Measurements from ENCODE around the gene ISCA2.

Gene ISCA2

DNA sequence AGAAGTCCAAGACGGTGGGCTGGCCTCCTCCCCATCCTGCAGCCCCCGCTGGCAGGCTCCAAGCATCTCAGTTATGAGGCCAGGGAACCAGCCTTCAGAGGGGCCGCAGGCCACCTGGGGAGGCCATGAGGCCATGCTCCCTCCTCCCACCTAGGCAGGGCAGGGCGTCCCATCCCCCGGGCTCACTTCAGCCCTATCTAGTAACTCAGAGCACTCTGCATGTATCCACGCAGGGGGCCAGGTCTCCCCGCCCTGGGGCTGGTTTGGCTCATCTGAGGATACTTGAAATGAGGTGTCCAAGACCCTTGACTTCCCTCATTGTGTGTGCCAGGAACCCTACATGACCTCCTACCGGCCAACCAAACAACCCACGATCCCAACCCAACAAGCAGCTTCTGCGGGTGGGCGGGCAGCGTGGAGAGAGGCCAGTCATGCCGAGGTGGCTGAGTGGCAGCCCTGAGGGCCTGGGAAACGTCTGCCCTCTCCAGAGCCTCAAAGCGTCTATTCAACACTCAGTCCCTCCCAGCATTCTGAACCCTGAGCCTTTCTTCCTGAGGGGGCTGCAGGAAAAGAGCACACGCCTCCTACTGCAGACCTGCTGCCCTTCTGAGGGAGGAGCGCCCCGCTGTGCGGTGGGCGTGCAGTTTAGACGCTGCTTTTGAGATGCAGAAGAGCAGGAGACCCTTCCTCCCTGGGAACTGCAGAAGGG lies 16.8 kb downstream of the ISCA2 start:
- no peak overlapping the region for H3K4me3 ChIP-seq (ENCODE audit: low read length)
- H3K4me2 ChIP-seq (ENCODE audit: low read length) = peak overlapping the region; percentile 53
- peak overlapping the region; percentile 49 for H3K9ac ChIP-seq (ENCODE audit: low read depth, low read length)
- H3K9me3 ChIP-seq (replicated peaks; ENCODE audit: low read length) = no peaks in the 10 kb centered on the region
- H3K36me3 ChIP-seq (ENCODE audit: insufficient read depth, low read length) = peaks cover 94% of the 10 kb centered on the region
- peaks cover 48% of the 10 kb centered on the region for H3K4me1 ChIP-seq (ENCODE audit: control insufficient read depth, insufficient read depth, low read length)
- no peaks in the 10 kb centered on the region for H3K27me3 ChIP-seq (ENCODE audit: control insufficient read depth, insufficient read depth, low read length)

- H3K4me3 ChIP-seq (ENCODE audit: low read length) = peak overlapping the region; percentile 1
- H3K9ac ChIP-seq (ENCODE audit: low read depth, low read length) = peak overlapping the region; percentile 49
- no peaks in the 10 kb centered on the region for H3K27me3 ChIP-seq (ENCODE audit: control insufficient read depth, insufficient read depth, low read length)
- peaks cover 48% of the 10 kb centered on the region for H3K4me1 ChIP-seq (ENCODE audit: control insufficient read depth, insufficient read depth, low read length)
- peak overlapping the region; percentile 53 for H3K4me2 ChIP-seq (ENCODE audit: low read length)
- no peaks in the 10 kb centered on the region for H3K9me3 ChIP-seq (replicated peaks; ENCODE audit: low read length)
- peaks cover 94% of the 10 kb centered on the region for H3K36me3 ChIP-seq (ENCODE audit: insufficient read depth, low read length)
Observed at GRCh38 chr14:74510959-74511409, 17.4 kb downstream of the ISCA2 start.

DNA sequence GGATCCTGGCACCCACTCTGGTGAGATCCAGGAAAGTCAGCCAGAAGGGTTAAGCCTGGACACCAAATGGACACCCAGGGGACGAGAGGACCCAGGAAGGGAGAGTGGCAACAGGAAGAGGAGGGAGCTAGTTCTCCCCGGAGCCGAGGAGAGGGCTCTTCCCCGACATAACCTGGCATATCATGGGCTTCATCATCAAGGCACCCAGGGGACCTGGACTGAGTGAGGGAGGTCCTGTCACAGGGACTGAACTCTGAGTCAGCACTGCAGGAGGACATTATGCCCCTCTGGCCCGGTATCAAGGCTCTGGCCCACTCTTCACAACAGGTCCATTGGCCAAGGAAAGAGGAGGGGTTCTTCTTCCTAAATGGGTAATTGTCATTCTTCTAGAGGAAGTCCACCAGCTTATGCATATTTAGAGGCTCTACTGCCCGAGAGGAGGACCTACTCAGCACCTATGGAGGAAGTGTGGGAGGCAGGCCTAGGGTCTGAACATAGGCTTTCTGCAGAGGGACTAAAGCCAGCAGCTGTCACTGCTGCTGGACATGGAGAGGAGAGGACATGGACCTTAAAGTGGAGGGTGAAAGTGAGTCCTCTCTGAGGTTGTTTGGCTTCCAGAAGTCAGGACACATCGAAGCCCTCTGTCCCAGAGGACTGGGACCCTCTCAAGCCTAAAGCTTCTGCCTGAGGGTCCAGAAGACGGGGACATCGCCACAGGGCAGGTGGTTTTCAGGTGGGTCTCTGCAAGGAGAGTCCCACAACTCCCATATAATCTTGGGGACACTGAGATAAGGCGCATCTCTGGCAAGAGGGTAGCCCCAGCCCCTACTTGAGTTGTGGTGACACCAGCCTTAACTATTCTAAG lies 18.6 kb downstream of the ISCA2 start:
- Histone ChIP-seq H3K4me2 (ENCODE audit: low read length) (no peak overlapping the region), H3K9ac (ENCODE audit: low read depth, low read length) (no peak overlapping the region), H3K27me3 (ENCODE audit: control insufficient read depth, insufficient read depth, low read length) (no peaks in the 10 kb centered on the region), H3K4me3 (ENCODE audit: low read length) (no peak overlapping the region), H3K9me3 (replicated peaks; ENCODE audit: low read length) (no peaks in the 10 kb centered on the region), H3K4me1 (ENCODE audit: control insufficient read depth, insufficient read depth, low read length) (peaks cover 54% of the 10 kb centered on the region), H3K36me3 (ENCODE audit: insufficient read depth, low read length) (peaks cover 94% of the 10 kb centered on the region)

- Histone ChIP-seq H3K4me2 (ENCODE audit: low read length) (peak overlapping the region; percentile 22), H3K27me3 (ENCODE audit: control insufficient read depth, insufficient read depth, low read length) (no peaks in the 10 kb centered on the region), H3K36me3 (ENCODE audit: insufficient read depth, low read length) (peaks cover 92% of the 10 kb centered on the region), H3K9me3 (replicated peaks; ENCODE audit: low read length) (no peaks in the 10 kb centered on the region), H3K4me1 (ENCODE audit: control insufficient read depth, insufficient read depth, low read length) (peaks cover 54% of the 10 kb centered on the region), H3K9ac (ENCODE audit: low read depth, low read length) (no peak overlapping the region), H3K4me3 (ENCODE audit: low read length) (no peak overlapping the region)
Observed at GRCh38 chr14:74514471-74514941, 20.9 kb downstream of the ISCA2 start.

DNA sequence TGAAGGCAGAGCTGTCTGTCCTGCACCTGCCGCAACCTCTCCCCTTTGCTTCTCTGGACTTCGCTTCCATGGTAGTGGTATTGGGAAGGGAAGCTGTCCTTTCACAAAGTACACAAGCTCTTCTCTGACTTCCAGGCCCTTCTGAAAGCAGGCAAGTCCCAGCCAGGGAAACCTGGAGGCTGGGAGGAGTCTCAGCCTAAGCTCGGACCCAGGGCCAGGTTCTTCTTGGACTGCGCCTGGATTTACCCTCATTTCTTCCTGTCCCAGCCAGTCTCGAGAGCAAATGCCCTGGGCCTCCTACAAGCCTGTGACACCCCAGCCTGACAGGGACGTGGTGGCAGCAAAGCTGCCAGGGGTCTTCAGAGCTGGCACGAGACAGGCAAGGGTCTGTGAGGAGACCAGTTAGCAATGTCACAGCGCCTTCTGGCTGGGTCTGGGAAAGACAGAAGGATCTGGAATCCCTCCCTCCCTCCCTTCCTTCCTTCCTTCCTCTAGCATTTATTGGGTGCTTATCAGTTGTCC lies 22.4 kb downstream of the ISCA2 start:
- H3K4me3 ChIP-seq (ENCODE audit: low read length) = no peak overlapping the region
- no peak overlapping the region for H3K4me2 ChIP-seq (ENCODE audit: low read length)
- peaks cover 43% of the 10 kb centered on the region for H3K4me1 ChIP-seq (ENCODE audit: control insufficient read depth, insufficient read depth, low read length)
- peaks cover 91% of the 10 kb centered on the region for H3K36me3 ChIP-seq (ENCODE audit: insufficient read depth, low read length)
- no peak overlapping the region for H3K9ac ChIP-seq (ENCODE audit: low read depth, low read length)
- H3K27me3 ChIP-seq (ENCODE audit: control insufficient read depth, insufficient read depth, low read length) = no peaks in the 10 kb centered on the region
- H3K9me3 ChIP-seq (replicated peaks; ENCODE audit: low read length) = no peaks in the 10 kb centered on the region

GRCh38 chr14:74516451-74517160 lies 23.0 kb downstream of the ISCA2 start:
- peaks cover 36% of the 10 kb centered on the region for H3K4me1 ChIP-seq (ENCODE audit: control insufficient read depth, insufficient read depth, low read length)
- H3K4me3 ChIP-seq (ENCODE audit: low read length) = no peak overlapping the region
- no peaks in the 10 kb centered on the region for H3K9me3 ChIP-seq (replicated peaks; ENCODE audit: low read length)
- H3K36me3 ChIP-seq (ENCODE audit: insufficient read depth, low read length) = peaks cover 91% of the 10 kb centered on the region
- H3K4me2 ChIP-seq (ENCODE audit: low read length) = no peak overlapping the region
- H3K27me3 ChIP-seq (ENCODE audit: control insufficient read depth, insufficient read depth, low read length) = no peaks in the 10 kb centered on the region
- H3K9ac ChIP-seq (ENCODE audit: low read depth, low read length) = no peak overlapping the region

GRCh38 chr14:74517731-74518130 lies 24.2 kb downstream of the ISCA2 start:
- H3K9ac ChIP-seq (ENCODE audit: low read depth, low read length) = no peak overlapping the region
- H3K4me3 ChIP-seq (ENCODE audit: low read length) = no peak overlapping the region
- H3K4me2 ChIP-seq (ENCODE audit: low read length) = no peak overlapping the region
- peaks cover 25% of the 10 kb centered on the region for H3K4me1 ChIP-seq (ENCODE audit: control insufficient read depth, insufficient read depth, low read length)
- peaks cover 93% of the 10 kb centered on the region for H3K36me3 ChIP-seq (ENCODE audit: insufficient read depth, low read length)
- no peaks in the 10 kb centered on the region for H3K27me3 ChIP-seq (ENCODE audit: control insufficient read depth, insufficient read depth, low read length)
- no peaks in the 10 kb centered on the region for H3K9me3 ChIP-seq (replicated peaks; ENCODE audit: low read length)

- no peaks in the 10 kb centered on the region for H3K9me3 ChIP-seq (replicated peaks; ENCODE audit: low read length)
- no peaks in the 10 kb centered on the region for H3K27me3 ChIP-seq (ENCODE audit: control insufficient read depth, insufficient read depth, low read length)
- H3K4me3 ChIP-seq (ENCODE audit: low read length) = no peak overlapping the region
- H3K4me1 ChIP-seq (ENCODE audit: control insufficient read depth, insufficient read depth, low read length) = peaks cover 20% of the 10 kb centered on the region
- no peak overlapping the region for H3K9ac ChIP-seq (ENCODE audit: low read depth, low read length)
- no peak overlapping the region for H3K4me2 ChIP-seq (ENCODE audit: low read length)
- H3K36me3 ChIP-seq (ENCODE audit: insufficient read depth, low read length) = peaks cover 90% of the 10 kb centered on the region
Observed at GRCh38 chr14:74518221-74518620, 24.7 kb downstream of the ISCA2 start.

DNA sequence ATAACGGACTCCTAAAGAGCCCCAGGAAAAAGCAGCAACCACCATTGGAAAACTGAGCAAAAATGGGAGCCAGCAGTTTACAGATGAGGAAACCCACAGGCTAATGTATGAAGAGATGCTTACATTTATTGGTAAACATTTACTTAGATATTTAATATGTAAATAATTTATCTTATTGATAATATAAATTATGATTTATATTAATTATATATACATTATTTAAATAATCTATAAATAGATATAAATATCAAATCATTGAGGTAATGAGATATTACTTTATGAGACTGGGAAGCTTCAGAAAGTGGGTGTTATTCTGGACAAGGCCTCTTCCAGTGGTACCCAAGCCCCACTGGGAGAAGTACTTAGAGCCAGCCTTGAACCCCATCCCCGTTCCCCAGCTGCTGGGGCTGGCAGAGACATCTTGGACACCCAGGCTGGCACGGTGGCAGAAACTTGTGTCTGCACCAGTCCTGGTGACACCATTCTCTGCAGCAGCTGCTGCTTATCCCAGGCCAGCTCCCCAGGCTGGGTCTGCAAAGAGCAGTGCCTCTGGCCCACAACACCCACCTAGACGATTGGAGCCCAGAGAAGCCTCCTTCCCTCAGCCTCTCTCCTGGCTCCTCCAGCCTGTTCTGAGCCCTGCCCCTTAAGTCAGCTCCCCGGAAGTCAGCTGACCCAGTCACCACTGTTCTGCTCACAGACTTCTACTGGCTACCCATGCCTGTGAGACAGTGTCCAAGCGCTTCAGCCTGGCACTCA lies 25.9 kb downstream of the ISCA2 start:
- Histone ChIP-seq H3K4me1 (ENCODE audit: control insufficient read depth, insufficient read depth, low read length) (peaks cover 17% of the 10 kb centered on the region), H3K9ac (ENCODE audit: low read depth, low read length) (no peak overlapping the region), H3K4me2 (ENCODE audit: low read length) (no peak overlapping the region), H3K36me3 (ENCODE audit: insufficient read depth, low read length) (peaks cover 79% of the 10 kb centered on the region), H3K27me3 (ENCODE audit: control insufficient read depth, insufficient read depth, low read length) (no peaks in the 10 kb centered on the region), H3K4me3 (ENCODE audit: low read length) (no peak overlapping the region), H3K9me3 (replicated peaks; ENCODE audit: low read length) (no peaks in the 10 kb centered on the region)

GRCh38 chr14:74521756-74522155 lies 28.2 kb downstream of the ISCA2 start:
- peaks cover 77% of the 10 kb centered on the region for H3K36me3 ChIP-seq (ENCODE audit: insufficient read depth, low read length)
- no peaks in the 10 kb centered on the region for H3K9me3 ChIP-seq (replicated peaks; ENCODE audit: low read length)
- H3K9ac ChIP-seq (ENCODE audit: low read depth, low read length) = no peak overlapping the region
- no peak overlapping the region for H3K4me3 ChIP-seq (ENCODE audit: low read length)
- no peaks in the 10 kb centered on the region for H3K27me3 ChIP-seq (ENCODE audit: control insufficient read depth, insufficient read depth, low read length)
- H3K4me1 ChIP-seq (ENCODE audit: control insufficient read depth, insufficient read depth, low read length) = peaks cover 24% of the 10 kb centered on the region
- no peak overlapping the region for H3K4me2 ChIP-seq (ENCODE audit: low read length)
